Measurements from ENCODE around the gene PLG.
"Not testable (repeated sequence)": the region's sequence is repeated elsewhere in the genome, so short reads cannot be mapped to it uniquely, and the experiment has no call there.

The PLG gene

DNA sequence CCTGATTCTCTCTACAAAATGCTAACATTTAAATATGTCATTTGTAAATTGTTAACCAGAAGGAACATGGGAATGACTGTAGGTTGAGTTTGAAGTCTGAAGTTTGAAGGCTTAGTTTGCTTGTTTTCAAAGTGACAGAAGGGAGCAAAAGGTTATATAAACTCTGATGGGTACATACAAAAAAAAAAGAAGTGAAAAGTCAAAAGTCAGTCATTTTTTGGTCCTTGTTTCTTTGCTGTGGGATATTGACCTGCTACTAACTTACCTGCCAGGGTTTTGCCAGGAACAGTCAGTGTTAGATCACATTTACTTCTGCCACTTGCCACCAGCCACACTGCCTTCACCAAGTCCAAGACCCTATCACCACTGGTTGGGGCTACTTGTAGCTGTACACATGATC, 6.9 kb downstream of the PLG start:
- not testable (repeated sequence) for DNase-seq

DNA sequence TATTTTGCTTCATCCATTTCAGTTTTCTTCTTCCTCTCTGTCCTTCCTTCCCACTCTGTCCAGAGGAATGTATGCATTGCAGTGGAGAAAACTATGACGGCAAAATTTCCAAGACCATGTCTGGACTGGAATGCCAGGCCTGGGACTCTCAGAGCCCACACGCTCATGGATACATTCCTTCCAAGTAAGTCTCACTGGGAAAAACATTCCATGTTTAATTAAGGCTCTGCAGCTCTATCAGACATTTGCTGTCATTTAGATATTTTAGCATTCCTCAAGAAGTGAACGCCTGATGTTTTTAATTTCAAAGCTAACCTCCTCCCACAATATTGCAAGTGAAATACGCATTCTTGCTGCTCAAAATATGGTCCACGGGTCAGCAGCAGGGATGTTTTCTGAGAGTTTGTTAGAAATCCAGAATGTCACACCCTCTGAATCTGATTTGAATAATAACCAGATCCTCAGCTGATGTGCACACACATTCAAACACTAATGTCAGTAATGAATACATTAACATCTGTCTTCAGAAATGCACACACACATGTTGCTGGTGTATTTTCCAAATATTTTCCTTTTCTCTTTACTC, 12.8 kb downstream of the PLG start:
- DNase-seq, result no peak

DNA sequence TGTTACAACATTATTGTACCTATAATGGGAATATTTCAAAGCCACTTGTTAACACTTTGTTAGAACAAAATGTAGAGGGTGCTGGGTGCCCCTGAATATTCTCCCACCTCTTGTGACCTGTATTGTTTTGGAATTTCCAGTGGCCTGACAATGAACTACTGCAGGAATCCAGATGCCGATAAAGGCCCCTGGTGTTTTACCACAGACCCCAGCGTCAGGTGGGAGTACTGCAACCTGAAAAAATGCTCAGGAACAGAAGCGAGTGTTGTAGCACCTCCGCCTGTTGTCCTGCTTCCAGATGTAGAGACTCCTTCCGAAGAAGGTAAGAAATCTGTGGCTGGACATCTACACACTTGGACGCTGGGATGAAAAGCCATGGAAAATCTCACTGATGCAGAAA, 28.9 kb downstream of the PLG start:
- DNase-seq, result no peak

DNA sequence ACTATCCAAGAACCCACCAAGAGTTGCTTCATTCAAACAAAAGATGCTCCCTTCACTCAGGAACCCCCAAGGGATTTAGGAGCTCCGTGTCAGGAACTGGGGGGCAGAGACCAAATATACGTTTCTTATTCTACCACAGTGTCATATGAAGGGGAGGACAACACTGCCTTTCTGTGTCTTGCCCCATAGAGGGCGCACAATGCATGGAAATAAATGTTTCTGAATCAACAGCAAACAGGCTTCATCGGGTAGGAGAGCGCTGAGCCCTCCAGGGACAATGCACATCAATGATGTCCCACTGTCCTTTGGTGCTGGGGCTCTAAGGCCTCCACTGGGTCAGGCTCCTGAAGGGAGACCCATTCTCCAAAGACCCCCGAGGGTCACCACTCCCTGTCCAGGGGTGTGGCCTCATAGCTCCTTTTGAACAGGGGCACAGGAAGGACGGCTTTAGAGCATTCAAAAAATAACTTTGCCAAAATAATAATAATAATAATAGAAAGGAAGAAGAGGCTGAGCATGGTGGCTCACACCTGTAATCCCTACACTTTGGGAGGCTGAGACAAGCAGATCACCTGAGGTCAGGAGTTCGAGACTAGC, 31.1 kb downstream of the PLG start:
- no peak for DNase-seq

DNA sequence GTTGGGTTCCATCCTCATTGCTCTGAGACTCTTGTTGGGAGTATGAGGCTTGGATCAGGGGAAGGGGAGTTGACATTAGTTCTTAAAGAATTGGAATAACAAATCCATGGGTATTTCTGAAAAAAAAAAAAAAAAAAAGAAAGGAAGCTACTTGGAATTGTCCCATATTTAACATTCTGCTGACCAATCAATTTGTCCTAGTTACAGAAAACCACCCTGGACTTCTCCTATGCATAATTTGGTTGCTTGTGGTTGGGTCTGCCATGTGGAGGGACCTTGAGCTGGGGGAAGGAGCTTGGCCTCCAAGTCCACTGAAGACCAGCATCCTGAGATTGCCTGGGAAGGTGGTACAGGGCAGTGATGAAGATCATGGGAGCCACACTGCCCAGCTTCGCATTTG, 32.6 kb downstream of the PLG start:
- DNase-seq, result no peak

DNA sequence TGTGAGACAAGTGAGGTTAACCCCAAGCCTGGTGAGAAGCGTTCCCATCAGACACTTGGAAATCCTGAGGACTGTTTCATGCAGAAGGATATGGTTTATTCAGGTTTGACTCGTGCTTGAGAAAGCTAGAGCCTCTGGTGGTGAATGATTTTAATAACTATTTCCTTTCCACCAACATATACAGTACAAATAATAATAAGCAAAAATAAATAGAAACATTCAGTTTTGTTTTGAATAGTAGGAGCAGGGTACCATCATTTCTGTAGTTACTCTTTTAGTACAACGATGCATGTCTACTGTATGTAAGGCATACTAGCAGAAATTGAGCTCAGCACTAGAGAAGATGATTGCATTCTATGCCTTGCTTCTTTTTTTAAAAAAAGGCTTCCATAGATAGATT, 33.5 kb downstream of the PLG start:
- DNase-seq, result no peak

DNA sequence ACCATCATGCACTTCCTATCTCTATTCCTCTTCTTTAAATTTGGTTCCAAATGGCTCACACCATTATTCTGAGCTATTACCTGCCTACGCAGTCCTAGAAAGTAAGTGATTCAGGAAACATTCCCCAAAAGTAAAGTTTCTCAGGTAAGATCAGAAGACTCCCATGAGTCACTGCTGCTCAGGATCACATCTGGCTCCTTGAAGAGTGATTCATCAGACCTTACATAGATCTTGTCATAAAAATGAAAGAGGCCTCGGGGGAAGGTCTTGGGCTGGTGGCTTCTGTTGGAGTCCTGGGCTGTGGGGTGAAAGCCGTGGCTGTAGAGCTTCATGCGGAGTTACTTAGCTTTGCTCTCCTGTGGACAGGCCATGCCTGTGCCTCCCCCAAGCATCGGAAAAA, 35.9 kb downstream of the PLG start:
- DNase-seq, result no peak

DNA sequence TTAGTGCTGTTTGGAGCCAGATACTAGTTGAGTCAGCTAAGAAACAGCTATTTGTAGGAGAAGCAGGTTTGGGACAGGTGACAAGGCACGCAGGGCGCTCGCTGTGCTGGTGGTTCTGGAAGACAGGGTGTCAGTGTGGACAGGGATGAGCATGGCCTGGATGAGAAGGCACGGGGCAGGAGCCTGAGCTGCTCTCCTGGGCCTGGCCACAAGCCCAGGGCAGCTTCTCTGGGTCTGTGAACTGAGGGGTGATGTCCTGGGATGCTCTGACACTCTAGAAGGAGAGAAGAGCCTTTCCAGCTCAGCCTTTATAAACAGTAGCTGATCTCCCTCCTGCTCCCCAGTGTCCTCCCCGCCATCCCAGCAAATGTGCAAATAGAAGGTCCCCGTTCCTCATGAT, 37.9 kb downstream of the PLG start:
- no peak for DNase-seq

DNA sequence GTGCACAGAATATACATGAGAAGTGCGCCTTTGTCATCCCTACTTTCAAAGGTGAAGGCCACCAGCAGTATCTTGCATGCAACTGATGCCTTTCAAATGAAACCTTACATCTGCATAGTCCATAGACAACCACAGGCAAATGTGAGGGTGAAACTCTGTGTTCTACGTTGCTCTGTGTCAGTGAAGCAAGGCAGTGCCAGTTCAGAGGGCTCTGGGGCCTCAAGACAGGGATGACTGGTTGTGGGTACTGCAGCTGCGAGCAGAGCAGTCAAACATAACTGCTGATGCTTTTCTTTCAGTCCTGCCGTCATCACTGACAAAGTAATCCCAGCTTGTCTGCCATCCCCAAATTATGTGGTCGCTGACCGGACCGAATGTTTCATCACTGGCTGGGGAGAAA, 39.0 kb downstream of the PLG start:
- DNase-seq, result not testable (repeated sequence)

DNA sequence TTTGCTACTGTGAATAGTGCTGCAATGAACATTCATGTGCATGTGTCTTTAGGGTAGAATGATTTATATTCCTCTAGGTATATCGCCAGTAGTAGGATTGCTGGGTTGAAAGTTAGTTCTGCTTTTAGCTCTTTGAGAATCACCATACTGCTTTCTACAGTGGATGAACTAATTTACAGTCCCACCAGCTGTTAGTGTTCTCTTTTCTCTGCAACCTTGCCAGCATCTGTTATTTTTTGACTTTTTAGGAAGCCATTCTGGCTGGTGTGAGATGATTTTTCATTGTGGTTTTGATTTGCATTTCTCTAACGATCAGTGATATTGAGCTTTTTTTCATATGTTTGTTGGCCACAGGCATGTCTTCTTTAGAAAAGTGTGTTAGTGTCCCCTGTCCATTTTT, 40.0 kb downstream of the PLG start:
- DNase-seq, result no peak

DNA sequence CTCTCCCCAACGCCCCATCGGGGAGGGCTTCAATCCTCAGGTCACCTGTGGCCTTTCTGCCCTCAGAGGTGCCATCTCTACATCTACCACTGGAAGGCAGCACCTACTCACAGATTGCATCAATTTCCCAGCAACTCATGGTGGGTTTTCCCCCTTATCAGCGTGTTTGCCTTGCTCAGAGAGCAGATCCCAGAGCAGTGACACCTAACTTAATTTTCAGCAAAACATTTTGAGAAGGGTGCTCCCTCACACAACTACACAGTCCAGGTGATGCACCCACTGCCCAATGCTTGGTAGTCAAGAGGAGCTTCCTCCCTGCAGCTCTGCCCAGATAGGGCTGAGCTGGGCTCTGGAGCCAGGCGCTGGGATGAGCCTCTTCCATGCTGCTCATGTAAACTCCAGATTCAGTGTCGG, 48.2 kb downstream of the PLG start:
- DNase-seq, result no peak

DNA sequence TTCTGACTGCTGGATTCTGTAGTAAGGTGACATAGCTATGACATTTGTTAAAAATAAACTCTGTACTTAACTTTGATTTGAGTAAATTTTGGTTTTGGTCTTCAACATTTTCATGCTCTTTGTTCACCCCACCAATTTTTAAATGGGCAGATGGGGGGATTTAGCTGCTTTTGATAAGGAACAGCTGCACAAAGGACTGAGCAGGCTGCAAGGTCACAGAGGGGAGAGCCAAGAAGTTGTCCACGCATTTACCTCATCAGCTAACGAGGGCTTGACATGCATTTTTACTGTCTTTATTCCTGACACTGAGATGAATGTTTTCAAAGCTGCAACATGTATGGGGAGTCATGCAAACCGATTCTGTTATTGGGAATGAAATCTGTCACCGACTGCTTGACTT, 51.2 kb downstream of the PLG start:
- DNase-seq, result not testable (repeated sequence)

DNA sequence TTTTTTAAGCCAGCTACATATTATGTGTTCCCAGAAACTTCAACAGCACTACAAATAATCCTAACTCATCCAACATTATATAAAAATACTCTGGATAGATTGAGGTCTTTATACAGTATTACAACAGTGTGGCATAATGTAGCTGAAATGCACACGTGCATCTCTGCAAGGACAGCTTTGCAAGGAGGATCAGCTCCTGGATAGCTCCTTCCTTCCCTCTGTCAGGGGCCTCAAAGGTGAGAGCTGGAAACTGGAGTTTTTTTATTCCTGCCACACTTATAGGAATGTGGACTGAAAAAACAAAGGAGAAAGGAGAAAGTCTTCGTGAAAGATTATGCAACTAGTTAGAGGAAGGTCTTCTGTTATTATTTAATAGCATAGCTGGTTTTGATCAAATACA, 53.1 kb downstream of the PLG start:
- no peak for DNase-seq

DNA sequence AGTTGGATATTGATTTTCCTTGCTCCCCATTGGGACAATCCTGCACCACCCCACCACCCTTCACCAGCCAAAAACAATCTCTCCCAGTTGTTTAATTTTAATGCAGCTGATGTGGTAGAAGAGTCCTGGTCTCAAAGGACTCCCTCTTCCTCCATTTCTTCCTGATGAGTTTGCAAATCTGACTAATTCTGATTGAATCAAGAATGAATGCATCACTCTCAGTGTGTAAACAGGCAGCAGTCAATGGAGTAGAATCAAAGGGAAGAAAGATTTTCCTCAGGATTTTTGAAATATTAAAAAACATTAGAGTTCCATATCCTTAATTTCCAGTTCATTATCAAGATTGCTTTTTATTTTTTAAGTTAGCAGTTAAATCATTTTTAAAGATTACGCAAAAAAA, 54.0 kb downstream of the PLG start:
- no peak for DNase-seq

DNA sequence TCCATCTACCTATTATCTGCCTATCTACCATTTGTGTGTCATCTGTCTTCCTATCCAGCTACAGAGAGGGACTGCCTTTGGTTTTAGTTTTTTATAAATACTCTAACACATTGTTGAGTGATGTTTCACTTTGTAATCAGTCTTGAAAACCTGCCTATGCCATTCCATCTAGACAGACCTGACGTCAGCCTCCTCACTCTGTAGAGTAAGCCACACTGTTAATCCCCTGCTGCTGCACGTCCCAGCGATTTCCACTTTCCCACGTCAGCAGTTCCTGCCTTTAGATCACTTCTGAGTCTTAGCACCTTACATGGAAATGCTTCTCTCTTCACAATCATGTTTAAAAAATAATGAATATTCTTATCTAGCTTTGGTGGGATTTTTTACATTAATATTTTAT, 54.8 kb downstream of the PLG start:
- DNase-seq, result no peak

DNA sequence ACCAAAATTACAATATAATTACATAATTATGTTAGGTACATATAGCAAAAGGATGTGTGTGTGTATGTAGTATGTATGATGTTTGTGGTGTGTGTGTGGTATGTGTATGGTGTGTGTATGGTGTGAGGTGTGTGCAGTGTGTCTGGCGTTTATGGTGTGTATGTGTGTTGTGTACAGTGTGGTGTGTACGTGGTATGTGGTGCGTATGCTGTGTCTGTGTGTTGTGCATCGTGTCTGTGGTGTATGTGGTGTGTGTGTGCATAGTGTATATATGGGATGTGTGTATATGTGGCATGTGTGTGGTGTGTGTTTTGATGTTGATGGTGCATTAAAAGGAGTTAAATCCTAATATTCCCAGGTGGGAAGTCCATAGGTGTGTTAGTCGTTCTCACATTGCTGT, 62.8 kb downstream of the PLG start:
- DNase-seq, result no peak

DNA sequence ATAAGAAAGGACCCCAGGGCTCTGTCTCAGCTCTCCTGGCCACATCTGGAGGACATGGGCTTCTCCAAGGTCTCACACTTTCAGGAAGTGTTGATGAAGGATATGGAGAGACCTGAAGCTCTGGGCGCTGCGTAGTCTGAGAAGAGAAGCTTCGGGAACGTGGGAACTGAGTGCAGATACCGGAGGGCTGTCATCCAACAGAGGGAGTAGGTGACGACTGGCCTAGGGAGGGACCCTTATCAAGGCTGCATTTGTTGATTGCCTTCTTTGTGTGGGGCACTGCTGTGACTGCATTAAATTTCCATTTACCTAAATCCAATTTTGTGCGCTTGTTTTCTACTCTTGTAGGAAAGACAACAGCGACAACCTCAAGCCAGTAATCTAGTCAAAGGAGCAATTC, 63.4 kb downstream of the PLG start:
- DNase-seq, result no peak

DNA sequence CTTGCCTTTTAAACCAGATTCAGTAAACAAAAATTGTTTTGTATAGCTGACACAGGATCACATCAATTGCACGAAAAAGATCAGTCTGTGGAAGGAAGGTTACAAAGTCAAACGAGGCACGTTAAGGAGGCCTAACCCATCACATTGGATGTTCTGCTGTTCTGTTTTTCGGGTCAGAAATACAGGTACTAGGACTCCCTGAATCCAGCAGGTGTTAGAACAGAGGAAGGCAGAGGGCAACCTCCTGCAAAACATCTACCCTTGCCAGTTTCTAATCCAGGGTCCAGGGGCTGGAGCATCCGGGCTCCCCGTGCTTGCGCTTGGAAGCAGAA, 64.6 kb downstream of the PLG start:
- no peak for DNase-seq

DNA sequence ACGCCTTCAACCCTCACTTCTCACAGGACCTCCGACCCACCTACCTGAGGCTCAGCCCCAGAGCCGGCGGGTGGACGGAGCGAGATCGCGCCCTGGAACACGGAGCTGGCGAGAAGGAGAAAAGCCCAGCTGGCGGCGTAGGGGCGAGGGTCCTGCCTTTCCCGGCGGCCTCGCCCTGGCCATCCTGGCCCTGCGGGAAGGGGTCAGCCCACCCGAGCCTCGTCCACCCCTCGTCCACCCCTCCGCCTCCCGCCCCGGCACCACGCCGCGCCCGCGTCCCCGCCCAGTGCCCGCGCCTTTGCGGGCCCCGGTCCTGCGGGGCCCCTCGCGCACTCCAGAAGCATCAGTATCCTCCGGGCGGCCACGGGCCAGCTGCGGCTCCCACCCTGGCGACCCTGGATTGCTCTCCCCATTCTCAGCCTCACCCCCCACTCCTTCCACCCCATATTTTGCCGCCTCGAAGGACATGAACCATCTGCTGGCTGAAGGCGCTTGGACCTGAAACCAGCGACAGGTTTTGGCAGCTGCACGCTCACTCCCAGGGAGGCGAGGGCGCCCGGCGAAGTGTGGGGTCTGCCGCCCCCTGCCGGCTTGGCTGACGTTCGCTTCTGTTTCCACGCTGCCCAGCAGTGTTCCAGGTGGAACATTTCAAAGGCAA, 65.1 kb downstream of the PLG start:
- DNase-seq, result no peak

DNA sequence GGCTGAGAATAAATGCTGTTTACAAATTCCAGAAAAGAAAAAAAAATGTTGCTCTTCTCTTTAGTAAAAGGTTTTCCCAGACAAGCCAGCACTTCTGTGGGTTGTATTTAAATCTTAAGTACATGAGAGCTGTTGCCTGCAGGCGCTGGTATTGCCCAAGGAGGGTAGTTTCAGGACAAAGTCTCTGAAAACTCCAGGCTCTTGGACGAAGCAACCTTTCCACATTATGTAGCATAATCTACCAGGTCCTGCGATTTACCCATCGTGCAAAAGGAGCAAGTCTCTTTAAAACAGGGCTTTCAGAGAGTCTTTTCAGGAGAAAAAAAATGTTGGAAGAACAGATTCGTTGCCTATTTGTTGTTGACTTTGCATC, 65.6 kb downstream of the PLG start:
- no peak for DNase-seq

DNA sequence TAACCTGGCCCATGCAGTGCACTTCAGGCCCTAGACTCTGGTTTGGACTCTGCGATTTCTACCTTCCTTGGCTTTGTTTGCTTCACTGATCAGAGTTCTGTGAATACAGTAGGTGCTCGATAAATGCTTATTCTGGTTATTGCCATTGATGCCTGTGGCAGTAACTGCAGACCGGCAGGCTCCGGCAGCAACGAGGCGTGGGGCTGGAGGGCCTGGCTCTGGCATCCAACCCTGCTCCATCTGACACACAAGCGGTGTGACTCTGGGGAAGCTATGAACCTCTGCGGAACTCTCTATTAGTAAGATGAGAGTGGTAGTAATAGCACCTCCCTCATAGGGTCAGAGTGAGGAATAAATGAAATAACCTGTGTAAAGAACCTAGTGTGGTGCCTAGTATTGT, 66.1 kb downstream of the PLG start:
- DNase-seq, result no peak

DNA sequence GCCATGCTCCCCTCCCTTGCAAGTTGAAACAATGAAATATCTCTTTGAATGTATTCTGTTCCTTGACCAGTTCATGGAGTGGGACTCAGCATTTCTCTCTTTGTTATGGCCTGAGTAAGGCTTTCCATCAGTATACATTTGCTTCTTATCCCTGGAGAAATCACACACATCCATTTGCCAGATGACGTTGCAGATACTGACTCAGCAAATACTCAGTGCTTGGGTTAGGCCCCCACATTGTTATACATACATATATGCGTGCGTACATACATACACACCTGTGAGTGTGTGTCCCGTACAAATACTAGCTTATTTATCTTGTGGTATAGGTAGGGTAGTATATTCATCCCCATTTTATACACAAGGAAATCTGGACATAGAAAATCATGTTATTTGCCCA, 72.4 kb downstream of the PLG start:
- no peak for DNase-seq

DNA sequence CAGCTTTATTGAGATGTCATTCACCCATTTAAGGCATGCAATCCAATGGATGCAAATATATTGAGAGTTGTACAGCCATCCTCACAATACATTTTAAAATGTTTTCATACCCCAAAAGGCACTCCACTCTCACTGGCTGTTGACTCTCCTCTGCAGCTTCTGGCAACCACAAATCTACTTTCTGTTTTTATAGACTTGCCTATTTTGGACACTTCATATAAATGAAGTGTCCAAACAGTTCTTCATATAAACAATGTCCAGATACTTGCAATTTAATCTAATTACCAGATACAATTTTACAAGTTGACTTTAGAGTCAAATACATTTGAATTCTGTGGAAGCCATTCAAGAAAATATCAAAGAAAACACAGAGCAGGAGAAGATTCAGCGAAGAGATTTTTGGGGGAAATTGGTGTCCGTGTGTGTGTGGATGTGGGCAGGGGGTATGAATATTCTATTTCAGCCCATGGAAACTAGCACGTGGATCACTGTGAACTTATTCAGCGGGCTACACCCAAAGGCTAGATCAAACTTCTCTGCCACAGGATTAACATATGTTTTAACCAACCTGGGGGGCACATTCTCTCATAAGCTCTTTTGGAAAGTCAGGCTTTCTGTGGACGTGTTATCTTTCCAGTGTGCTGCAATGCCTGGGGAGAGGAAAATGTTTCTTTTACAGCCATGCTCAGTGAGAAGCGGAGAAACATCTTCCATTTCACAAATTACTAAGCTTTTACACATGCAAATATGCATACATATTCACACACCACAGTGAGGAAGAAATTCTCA, 73.9 kb downstream of the PLG start:
- no peak for DNase-seq

DNA sequence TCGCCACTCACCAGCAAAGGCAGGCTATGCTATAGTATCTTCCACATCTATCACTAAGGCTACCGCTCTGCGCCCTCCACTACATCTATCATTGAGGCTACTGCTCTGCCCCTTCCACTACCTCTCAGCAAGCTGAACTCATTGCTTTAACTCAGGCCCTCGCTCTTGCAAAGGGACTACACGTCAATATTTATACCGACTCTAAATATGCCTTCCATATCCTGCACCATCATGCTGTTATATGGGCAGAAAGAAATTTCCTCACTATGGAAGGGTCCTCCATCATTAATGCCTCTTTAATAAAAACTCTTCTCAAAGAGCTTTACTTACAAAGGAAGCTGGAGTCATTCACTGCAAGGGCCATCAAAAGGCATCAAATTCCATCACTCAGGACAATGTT, 77.1 kb downstream of the PLG start:
- DNase-seq, result not testable (repeated sequence)
